GM12878 (cell line): ENCODE measurements around the gene NSMCE1. TPM values are rescaled to one million over a fixed set of nuclear protein-coding genes. Genes with fewer than 3 reads are reported as not detected.
A peak's percentile ranks its signal among the peaks of the same experiment; 100 is the strongest.

Source experiments
- BHLHE40 ChIP-seq, 2 experiments: fragments of 450-650 bp in 1 of 2; IDR thresholded peaks; 2 replicates each; pipeline ENCODE4 v1.6.1; 2011 to 2017; ENCODE audit warnings: low read depth in 2 of 2, borderline replicate concordance in 1 of 2, improper control_type of control experiment in 1 of 2, low read length in 1 of 2, mild to moderate bottlenecking in 1 of 2
- CBX3 ChIP-seq: fragments of 200-600 bp; sonication (generic); IDR thresholded peaks from 2 replicates; pipeline ENCODE4 v1.6.1; 2016; ENCODE audit warnings: low read depth, borderline replicate concordance
- IKZF2 ChIP-seq, 2 experiments: fragments of 450-650 bp; IDR thresholded peaks; 2 replicates each; pipeline ENCODE4 v1.6.1; 2017; ENCODE audit warnings: mild to moderate bottlenecking in 2 of 2, moderate library complexity in 2 of 2
- MEF2B ChIP-seq: fragments of 450-650 bp; IDR thresholded peaks from 2 replicates; pipeline ENCODE4 v1.6.1; 2018; ENCODE audit warnings: mild to moderate bottlenecking, moderate library complexity; ENCODE audit not compliant: partially characterized antibody, poor library complexity, severe bottlenecking
- MLLT1 ChIP-seq: fragments of 450-650 bp; IDR thresholded peaks from 2 replicates; pipeline ENCODE4 v1.6.1; 2016; ENCODE audit warnings: mild to moderate bottlenecking
- NFYB ChIP-seq: IDR thresholded peaks from 2 replicates; pipeline ENCODE4 v1.6.1; 2011; ENCODE audit warnings: low read depth, mild to moderate bottlenecking, low read length, improper control_type of control experiment, moderate library complexity; ENCODE audit not compliant: insufficient read depth
- POLR2A ChIP-seq: IDR thresholded peaks from 2 replicates; pipeline ENCODE4 v1.6.1; 2011; ENCODE audit warnings: low read depth, mild to moderate bottlenecking, low read length
- RAD21 ChIP-seq: IDR thresholded peaks from 2 replicates; pipeline ENCODE4 v1.6.1; 2011; ENCODE audit warnings: mild to moderate bottlenecking, low read depth, low read length, moderate library complexity; ENCODE audit not compliant: insufficient read depth
- RB1 ChIP-seq: fragments of 450-650 bp; formaldehyde crosslinking; IDR thresholded peaks from 2 replicates; pipeline ENCODE4 v1.6.1; 2017; ENCODE audit warnings: mild to moderate bottlenecking, borderline replicate concordance
- RCOR1 ChIP-seq: conservative IDR thresholded peaks from 2 replicates; pipeline ENCODE4 v1.6.1; 2012; ENCODE audit warnings: low read depth, low read length, improper control_type of control experiment
- SRF ChIP-seq, 2 experiments: IDR thresholded peaks; 2 replicates each; pipeline ENCODE4 v1.6.1; 2011; ENCODE audit warnings: low read depth in 2 of 2, low read length in 2 of 2, mild to moderate bottlenecking in 1 of 2, moderate library complexity in 1 of 2
- USF1 ChIP-seq: IDR thresholded peaks from 2 replicates; pipeline ENCODE4 v1.6.1; 2011; ENCODE audit warnings: borderline replicate concordance, low read depth, mild to moderate bottlenecking, moderate library complexity, mixed read lengths, low read length; ENCODE audit not compliant: insufficient read depth; ENCODE audit errors: extremely low read length
- polyA plus RNA-seq, 11 experiments: library from polyadenylated mRNA; depleted of rRNA in 4 of 11; unstranded in 6 of 11; stranded (reverse) in 5 of 11; fragments of >200 nt; fragmentation: Nextera tagmentation in 4 of 11; fragmentation: Illumina TruSeq in 1 of 11; extraction: Ambion mirVana in 4 of 11; extraction: Trizol in 1 of 11; gene quantifications; 1 replicate in 1 of 11; 2 replicates in 10 of 11; pipeline versions ENCODE4 v1.2.1 to v1.2.3, GENCODE V29; 2011 to 2016; ENCODE audit warnings: inconsistent platforms in 2 of 11, missing spikeins in 2 of 11, low read depth in 1 of 11
- total RNA-seq, 4 experiments: library from RNA; depleted of rRNA in 3 of 4; stranded (reverse); fragments of >200 nt in 3 of 4; fragmentation: Illumina TruSeq in 1 of 4; extraction: Trizol in 1 of 4; gene quantifications; 2 replicates each; pipeline versions ENCODE4 v1.2.1 to v1.2.3, GENCODE V29; 2013 to 2021
- TF ChIP-seq, protein P1 (sequence below): fragments of 450-650 bp; formaldehyde crosslinking; IDR thresholded peaks from 2 replicates; pipeline ENCODE4 v1.4.0; 2020; ENCODE audit warnings: mild to moderate bottlenecking, moderate library complexity
- TF ChIP-seq, protein P2 (sequence below): fragments of 450-650 bp; IDR thresholded peaks from 2 replicates; pipeline ENCODE4 v1.6.1; 2017; ENCODE audit warnings: low read depth, mild to moderate bottlenecking, moderate library complexity
- TF ChIP-seq, protein P3 (sequence below): fragments of 450-650 bp; IDR thresholded peaks from 2 replicates; pipeline ENCODE4 v1.6.1; 2017; ENCODE audit warnings: antibody characterized with exemption, mild to moderate bottlenecking, moderate library complexity

The NSMCE1 gene
- total and polyA plus RNA-seq, 10 of the 15 experiments (the other 5 are each of a cell fraction or from before 2014, with no cell fraction given): 54.0 to 214 (median 71.4) TPM

DNA sequence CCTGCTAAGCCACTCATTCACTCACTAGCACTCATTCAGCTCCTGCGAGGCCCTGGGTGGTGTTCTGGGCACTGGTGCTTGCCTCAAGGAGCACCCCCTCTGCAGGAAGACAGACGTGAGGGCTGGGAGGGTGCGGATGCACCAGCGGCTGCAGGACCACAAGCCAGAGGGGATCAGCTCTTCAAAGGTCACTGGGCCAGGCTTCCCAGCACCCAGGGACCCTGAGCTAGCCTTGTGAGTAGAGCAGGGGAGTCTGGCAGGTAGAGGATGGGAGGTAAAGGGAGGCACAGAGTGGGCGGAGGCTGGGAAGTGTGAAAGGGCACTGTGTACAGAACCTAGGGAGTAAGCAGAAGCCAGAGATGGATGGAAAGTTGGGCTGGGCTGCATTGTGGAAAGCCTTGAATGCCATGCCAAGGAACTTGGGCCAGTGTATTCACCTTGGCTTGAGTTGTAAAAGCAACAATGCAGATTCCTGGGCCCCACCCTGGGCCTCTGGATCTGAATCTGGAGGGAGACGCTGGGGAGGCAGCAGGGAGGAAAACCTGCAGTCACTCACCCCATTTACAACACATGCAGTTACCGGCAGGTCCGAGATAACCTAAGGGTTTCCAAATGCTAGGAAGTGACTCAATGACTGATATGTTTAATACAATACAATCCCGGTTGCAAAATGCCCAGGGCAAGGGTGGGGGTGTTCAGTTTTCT, 46.9 kb upstream of the NSMCE1 start (continued):
- TF ChIP-seq, protein P1, sequence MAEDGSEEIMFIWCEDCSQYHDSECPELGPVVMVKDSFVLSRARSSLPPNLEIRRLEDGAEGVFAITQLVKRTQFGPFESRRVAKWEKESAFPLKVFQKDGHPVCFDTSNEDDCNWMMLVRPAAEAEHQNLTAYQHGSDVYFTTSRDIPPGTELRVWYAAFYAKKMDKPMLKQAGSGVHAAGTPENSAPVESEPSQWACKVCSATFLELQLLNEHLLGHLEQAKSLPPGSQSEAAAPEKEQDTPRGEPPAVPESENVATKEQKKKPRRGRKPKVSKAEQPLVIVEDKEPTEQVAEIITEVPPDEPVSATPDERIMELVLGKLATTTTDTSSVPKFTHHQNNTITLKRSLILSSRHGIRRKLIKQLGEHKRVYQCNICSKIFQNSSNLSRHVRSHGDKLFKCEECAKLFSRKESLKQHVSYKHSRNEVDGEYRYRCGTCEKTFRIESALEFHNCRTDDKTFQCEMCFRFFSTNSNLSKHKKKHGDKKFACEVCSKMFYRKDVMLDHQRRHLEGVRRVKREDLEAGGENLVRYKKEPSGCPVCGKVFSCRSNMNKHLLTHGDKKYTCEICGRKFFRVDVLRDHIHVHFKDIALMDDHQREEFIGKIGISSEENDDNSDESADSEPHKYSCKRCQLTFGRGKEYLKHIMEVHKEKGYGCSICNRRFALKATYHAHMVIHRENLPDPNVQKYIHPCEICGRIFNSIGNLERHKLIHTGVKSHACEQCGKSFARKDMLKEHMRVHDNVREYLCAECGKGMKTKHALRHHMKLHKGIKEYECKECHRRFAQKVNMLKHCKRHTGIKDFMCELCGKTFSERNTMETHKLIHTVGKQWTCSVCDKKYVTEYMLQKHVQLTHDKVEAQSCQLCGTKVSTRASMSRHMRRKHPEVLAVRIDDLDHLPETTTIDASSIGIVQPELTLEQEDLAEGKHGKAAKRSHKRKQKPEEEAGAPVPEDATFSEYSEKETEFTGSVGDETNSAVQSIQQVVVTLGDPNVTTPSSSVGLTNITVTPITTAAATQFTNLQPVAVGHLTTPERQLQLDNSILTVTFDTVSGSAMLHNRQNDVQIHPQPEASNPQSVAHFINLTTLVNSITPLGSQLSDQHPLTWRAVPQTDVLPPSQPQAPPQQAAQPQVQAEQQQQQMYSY (CRISPR knock-in tag): no peak
- TF ChIP-seq, protein P2, sequence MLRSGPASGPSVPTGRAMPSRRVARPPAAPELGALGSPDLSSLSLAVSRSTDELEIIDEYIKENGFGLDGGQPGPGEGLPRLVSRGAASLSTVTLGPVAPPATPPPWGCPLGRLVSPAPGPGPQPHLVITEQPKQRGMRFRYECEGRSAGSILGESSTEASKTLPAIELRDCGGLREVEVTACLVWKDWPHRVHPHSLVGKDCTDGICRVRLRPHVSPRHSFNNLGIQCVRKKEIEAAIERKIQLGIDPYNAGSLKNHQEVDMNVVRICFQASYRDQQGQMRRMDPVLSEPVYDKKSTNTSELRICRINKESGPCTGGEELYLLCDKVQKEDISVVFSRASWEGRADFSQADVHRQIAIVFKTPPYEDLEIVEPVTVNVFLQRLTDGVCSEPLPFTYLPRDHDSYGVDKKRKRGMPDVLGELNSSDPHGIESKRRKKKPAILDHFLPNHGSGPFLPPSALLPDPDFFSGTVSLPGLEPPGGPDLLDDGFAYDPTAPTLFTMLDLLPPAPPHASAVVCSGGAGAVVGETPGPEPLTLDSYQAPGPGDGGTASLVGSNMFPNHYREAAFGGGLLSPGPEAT: no peak
- no peak for TF ChIP-seq NFYB
- no peak for TF ChIP-seq RAD21
- TF ChIP-seq POLR2A: 0 out of 2 replicates have a peak, but pooled peaks have one; percentile 29
- TF ChIP-seq, protein P3, sequence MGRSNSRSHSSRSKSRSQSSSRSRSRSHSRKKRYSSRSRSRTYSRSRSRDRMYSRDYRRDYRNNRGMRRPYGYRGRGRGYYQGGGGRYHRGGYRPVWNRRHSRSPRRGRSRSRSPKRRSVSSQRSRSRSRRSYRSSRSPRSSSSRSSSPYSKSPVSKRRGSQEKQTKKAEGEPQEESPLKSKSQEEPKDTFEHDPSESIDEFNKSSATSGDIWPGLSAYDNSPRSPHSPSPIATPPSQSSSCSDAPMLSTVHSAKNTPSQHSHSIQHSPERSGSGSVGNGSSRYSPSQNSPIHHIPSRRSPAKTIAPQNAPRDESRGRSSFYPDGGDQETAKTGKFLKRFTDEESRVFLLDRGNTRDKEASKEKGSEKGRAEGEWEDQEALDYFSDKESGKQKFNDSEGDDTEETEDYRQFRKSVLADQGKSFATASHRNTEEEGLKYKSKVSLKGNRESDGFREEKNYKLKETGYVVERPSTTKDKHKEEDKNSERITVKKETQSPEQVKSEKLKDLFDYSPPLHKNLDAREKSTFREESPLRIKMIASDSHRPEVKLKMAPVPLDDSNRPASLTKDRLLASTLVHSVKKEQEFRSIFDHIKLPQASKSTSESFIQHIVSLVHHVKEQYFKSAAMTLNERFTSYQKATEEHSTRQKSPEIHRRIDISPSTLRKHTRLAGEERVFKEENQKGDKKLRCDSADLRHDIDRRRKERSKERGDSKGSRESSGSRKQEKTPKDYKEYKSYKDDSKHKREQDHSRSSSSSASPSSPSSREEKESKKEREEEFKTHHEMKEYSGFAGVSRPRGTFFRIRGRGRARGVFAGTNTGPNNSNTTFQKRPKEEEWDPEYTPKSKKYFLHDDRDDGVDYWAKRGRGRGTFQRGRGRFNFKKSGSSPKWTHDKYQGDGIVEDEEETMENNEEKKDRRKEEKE: no peak
- TF ChIP-seq RCOR1: no peak
- no peak for TF ChIP-seq RB1
- no peak for TF ChIP-seq USF1
- peak in 1 of 2 experiments; percentile 18; a peak in 2 of 4 replicates for TF ChIP-seq IKZF2 (IDR thresholded peaks at IDR 0.05)
- no peak for TF ChIP-seq SRF (IDR thresholded peaks at IDR 0.05; ENCODE audit: low read depth in 2 of 2, low read length in 2 of 2)
- no peak for TF ChIP-seq CBX3
- TF ChIP-seq MEF2B: no peak
- 0 out of 2 replicates have a peak, but pooled peaks have one; percentile 31 for TF ChIP-seq MLLT1
- no peak for TF ChIP-seq BHLHE40 (IDR thresholded peaks at IDR 0.05; ENCODE audit: borderline replicate concordance in 1 of 2, low read depth in 2 of 2, low read length in 1 of 2)
